Measurements from ENCODE around the gene FAM174B. TPM values are rescaled to one million over a fixed set of nuclear protein-coding genes. Genes with fewer than 3 reads are reported as not detected.

FAM174B gene
- polyA plus RNA-seq, 1 donor from 2014 or later: 20.1 TPM

DNA sequence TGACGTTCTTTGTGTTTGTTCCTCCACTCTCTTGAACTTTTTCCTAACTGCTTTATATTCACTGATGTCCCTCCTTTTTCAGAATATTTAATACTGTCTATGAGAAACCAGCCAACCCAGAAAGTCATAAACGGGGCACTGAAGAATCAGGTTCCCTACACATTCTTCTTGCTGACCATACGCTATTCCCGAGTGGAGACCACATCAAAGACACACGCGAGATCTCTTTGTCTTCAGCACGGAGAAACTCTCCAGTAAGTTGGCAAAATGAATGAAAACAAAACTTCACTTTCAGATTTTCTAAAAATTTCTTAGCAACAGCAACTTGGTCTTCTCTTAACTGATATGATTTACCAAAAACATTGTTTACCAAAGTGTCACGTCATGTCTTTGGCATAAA, 22.6 kb downstream of the FAM174B start:
- Histone ChIP-seq H3K27ac (ENCODE audit: low read length) (no peak overlapping the region), H3K27me3 (ENCODE audit: insufficient read depth, low read depth, low read length) (no peaks in the 10 kb centered on the region), H4K20me1 (ENCODE audit: insufficient read depth) (no peaks in the 10 kb centered on the region), H2AFZ (ENCODE audit: low read depth, low read length) (no peak overlapping the region), H3K4me3 (ENCODE audit: low read length) (no peak overlapping the region), H3K9ac (ENCODE audit: low read length) (no peak overlapping the region), H3K36me3 (ENCODE audit: insufficient read depth, low read length) (no peaks in the 10 kb centered on the region), H3K4me2 (ENCODE audit: low read length) (no peak overlapping the region), H3K9me2 (ENCODE audit: insufficient read depth, low read length) (no peaks in the 10 kb centered on the region), H3K79me2 (replicated peaks; ENCODE audit: insufficient read depth, low read length) (no peaks in the 10 kb centered on the region), H3K9me3 (ENCODE audit: low read length) (no peaks in the 10 kb centered on the region), H3F3A (ENCODE audit: insufficient read depth, low read length, poor library complexity, severe bottlenecking) (no peaks in the 10 kb centered on the region)
- TF ChIP-seq TAF1 (IDR thresholded peaks at IDR 0.05; ENCODE audit: low read depth) (no peak), EP300 (conservative IDR thresholded peaks at IDR 0.05; ENCODE audit: poor library complexity, severe bottlenecking) (no peak), SMC3 (conservative IDR thresholded peaks at IDR 0.05; ENCODE audit: poor library complexity) (no peak)
- TF ChIP-seq, protein P1, sequence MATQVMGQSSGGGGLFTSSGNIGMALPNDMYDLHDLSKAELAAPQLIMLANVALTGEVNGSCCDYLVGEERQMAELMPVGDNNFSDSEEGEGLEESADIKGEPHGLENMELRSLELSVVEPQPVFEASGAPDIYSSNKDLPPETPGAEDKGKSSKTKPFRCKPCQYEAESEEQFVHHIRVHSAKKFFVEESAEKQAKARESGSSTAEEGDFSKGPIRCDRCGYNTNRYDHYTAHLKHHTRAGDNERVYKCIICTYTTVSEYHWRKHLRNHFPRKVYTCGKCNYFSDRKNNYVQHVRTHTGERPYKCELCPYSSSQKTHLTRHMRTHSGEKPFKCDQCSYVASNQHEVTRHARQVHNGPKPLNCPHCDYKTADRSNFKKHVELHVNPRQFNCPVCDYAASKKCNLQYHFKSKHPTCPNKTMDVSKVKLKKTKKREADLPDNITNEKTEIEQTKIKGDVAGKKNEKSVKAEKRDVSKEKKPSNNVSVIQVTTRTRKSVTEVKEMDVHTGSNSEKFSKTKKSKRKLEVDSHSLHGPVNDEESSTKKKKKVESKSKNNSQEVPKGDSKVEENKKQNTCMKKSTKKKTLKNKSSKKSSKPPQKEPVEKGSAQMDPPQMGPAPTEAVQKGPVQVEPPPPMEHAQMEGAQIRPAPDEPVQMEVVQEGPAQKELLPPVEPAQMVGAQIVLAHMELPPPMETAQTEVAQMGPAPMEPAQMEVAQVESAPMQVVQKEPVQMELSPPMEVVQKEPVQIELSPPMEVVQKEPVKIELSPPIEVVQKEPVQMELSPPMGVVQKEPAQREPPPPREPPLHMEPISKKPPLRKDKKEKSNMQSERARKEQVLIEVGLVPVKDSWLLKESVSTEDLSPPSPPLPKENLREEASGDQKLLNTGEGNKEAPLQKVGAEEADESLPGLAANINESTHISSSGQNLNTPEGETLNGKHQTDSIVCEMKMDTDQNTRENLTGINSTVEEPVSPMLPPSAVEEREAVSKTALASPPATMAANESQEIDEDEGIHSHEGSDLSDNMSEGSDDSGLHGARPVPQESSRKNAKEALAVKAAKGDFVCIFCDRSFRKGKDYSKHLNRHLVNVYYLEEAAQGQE (IDR thresholded peaks at IDR 0.05; ENCODE audit: borderline replicate concordance): no peak

DNA sequence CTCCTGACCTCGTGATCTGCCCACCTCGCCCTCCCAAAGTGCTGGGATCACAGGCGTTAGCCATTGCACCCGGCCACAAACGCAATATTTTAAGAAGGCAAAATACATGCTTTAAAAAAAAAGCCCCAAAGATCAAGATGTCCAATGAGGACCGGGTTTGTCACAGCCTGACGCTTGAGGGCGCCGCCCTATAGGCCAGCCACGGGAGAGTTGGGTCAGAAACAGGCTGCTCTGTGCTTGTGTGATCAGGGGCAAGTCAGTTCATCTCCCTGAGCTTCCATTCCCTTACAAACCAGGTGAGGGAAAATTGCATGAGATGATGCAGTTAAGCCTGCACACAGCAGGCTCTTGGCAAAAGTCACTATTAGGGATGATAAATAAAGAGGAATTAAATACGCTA, 23.9 kb downstream of the FAM174B start:
- H3K9me3 ChIP-seq (ENCODE audit: low read length): no peaks in the 10 kb centered on the region
- no peak overlapping the region for H3K4me3 ChIP-seq (ENCODE audit: low read length)
- H3K9me2 ChIP-seq (ENCODE audit: insufficient read depth, low read length): no peaks in the 10 kb centered on the region
- no peak overlapping the region for H3K4me2 ChIP-seq (ENCODE audit: low read length)
- TF ChIP-seq TAF1 (IDR thresholded peaks at IDR 0.05; ENCODE audit: low read depth) (no peak), MXI1 (conservative IDR thresholded peaks at IDR 0.05; ENCODE audit: poor library complexity, severe bottlenecking) (no peak), EP300 (conservative IDR thresholded peaks at IDR 0.05; ENCODE audit: poor library complexity, severe bottlenecking) (no peak), EZH2 (IDR thresholded peaks at IDR 0.05; ENCODE audit: borderline replicate concordance, insufficient read depth, low read length, poor library complexity, severe bottlenecking) (no peak), RAD21 (conservative IDR thresholded peaks at IDR 0.05) (no peak), SMC3 (conservative IDR thresholded peaks at IDR 0.05; ENCODE audit: poor library complexity) (no peak), POLR2AphosphoS5 (IDR thresholded peaks at IDR 0.05) (no peak)
- TF ChIP-seq, protein P1 (IDR thresholded peaks at IDR 0.05; ENCODE audit: borderline replicate concordance): no peak
- TF ChIP-seq, protein P2, sequence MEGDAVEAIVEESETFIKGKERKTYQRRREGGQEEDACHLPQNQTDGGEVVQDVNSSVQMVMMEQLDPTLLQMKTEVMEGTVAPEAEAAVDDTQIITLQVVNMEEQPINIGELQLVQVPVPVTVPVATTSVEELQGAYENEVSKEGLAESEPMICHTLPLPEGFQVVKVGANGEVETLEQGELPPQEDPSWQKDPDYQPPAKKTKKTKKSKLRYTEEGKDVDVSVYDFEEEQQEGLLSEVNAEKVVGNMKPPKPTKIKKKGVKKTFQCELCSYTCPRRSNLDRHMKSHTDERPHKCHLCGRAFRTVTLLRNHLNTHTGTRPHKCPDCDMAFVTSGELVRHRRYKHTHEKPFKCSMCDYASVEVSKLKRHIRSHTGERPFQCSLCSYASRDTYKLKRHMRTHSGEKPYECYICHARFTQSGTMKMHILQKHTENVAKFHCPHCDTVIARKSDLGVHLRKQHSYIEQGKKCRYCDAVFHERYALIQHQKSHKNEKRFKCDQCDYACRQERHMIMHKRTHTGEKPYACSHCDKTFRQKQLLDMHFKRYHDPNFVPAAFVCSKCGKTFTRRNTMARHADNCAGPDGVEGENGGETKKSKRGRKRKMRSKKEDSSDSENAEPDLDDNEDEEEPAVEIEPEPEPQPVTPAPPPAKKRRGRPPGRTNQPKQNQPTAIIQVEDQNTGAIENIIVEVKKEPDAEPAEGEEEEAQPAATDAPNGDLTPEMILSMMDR (IDR thresholded peaks at IDR 0.05; ENCODE audit: poor library complexity, severe bottlenecking): no peak
- H3F3A ChIP-seq (ENCODE audit: insufficient read depth, low read length, poor library complexity, severe bottlenecking): no peaks in the 10 kb centered on the region
- no peaks in the 10 kb centered on the region for H3K27me3 ChIP-seq (ENCODE audit: insufficient read depth, low read depth, low read length)
- H2AFZ ChIP-seq (ENCODE audit: low read depth, low read length): no peak overlapping the region
- H3K9ac ChIP-seq (ENCODE audit: low read length): no peak overlapping the region
- H3K79me2 ChIP-seq (replicated peaks; ENCODE audit: insufficient read depth, low read length): no peaks in the 10 kb centered on the region
- H3K36me3 ChIP-seq (ENCODE audit: insufficient read depth, low read length): no peaks in the 10 kb centered on the region
- H4K20me1 ChIP-seq (ENCODE audit: insufficient read depth): no peaks in the 10 kb centered on the region
- H3K27ac ChIP-seq (ENCODE audit: low read length): no peak overlapping the region
